DMS79 treated with DMSO at 0.1 percent for 48 hours (cell line): ENCODE measurements around the gene CMPK2.
"Not testable (repeated sequence)": the region's sequence is repeated elsewhere in the genome, so short reads cannot be mapped to it uniquely, and the experiment has no call there.

Source experiments
- DNase-seq: peaks from one replicate; lab custom pipeline; 2025; lab: John Stamatoyannopoulos, UW

The CMPK2 gene

GRCh38 chr2:6880200-6880733 is 14.6 kb upstream of the CMPK2 start:
- DNase-seq = no peak

DNA sequence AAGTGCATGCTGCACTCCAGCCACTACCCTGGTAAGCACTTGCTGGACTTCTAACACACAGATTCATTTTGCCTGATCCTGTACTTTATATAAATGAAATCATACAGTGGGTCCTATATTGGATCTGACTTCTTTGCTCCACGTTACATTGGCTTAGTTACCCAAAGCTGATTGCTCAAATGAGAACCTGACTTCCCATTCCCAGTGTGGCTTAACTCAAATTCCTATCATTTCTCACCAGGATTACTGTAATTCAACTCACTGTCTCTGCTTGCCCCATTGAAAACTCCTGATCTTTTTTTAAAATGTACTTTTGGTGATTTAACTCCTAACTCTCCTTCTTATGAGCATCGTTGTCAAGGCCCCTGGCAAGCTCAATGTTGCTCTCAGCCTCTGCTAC is 13.3 kb upstream of the CMPK2 start:
- DNase-seq = no peak

DNA sequence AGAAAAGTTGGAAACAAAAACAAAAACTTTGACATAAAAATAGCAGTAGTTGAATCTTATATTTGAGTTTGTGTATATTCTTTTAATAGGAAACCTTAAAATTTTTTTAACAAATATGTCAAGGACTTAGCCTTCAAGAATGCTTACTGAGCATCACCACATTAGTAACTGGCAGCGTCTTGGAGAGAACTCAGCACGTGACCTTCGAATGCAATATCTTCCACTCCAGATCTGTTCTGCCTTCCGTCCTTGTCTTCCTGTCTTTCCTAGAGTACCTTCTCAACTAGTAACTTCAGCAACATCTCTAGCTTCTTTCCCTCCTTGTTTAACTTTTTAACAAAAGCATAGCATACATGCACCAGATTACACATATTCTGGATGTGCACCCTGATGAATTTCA is 12.8 kb upstream of the CMPK2 start:
- no peak for DNase-seq

DNA sequence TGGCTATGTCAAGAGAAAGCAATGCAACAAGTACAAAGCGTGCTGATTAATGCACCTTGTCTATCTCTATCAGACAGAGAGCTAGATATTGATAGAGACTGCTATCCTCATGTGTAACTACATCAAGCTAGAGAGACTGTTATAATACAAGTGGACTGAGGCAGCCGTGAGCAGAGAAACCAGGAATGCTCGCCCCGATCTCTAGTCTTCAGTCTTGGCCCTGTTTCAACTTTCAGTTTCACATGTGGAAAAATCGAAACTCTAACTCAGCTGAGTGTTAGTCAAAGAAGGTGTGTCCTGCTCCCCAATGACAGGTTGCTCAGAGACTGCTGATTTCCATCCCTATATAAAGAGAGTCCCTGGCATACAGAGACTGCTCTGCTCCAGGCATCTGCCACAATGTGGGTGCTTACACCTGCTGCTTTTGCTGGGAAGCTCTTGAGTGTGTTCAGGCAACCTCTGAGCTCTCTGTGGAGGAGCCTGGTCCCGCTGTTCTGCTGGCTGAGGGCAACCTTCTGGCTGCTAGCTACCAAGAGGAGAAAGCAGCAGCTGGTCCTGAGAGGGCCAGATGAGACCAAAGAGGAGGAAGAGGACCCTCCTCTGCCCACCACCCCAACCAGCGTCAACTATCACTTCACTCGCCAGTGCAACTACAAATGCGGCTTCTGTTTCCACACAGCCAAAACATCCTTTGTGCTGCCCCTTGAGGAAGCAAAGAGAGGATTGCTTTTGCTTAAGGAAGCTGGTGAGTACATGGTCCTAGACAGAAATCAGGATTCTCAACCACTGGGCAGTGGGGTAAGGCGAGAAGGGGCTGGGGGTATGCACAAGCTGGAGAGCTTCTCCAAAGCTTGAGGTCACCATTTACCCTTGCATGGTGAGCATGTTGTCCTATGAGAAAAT is 11.9 kb upstream of the CMPK2 start, which contains the start of gene RSAD2:
Gene RSAD2 (plus strand): TSS at position 376 of the 903 bp plus-strand sequence. CDS start 24 bp downstream, at position 400.
- DNase-seq = peak; percentile 89

DNA sequence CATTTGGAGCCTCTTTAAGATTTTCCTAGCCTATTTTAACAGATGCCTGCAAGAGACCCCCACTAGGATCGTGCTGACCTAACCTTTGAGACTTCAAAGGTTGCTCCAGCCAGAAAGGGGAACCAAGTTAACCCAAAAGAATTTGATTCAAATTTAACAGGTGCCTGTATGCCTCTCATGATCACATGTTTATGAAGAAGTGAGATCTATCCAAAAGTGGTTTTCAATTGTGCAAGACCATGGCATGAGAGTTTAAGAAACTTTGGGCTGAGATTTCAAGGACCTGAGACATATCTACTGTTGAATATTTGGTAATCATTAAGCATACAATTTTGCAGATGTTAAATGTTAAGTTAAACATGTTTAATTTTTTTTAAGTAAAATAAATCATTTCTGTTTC is 10.6 kb upstream of the CMPK2 start:
- no peak for DNase-seq

DNA sequence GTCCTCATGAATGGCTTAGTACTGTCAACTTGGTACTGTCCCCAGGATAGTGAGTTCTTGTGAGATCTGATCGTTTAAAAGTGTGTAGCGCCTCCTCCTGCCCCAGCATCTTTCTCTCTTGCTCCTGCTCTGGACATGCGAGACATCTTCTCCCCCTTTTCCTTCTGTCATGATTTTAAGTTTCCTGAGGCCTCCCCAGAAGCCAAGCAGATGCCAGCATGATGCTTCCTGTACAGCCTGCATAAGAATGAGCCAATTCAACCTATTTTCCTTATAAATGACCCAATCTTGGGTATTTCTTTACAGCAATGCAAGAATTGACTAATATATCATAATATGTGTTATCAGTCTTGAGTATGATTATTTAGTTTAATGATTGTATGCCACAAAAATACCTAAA is 8.3 kb upstream of the CMPK2 start:
- no peak for DNase-seq

- DNase-seq = no peak
These were observed 6.7 kb upstream of the CMPK2 start for GRCh38 chr2:6872394-6872793.

DNA sequence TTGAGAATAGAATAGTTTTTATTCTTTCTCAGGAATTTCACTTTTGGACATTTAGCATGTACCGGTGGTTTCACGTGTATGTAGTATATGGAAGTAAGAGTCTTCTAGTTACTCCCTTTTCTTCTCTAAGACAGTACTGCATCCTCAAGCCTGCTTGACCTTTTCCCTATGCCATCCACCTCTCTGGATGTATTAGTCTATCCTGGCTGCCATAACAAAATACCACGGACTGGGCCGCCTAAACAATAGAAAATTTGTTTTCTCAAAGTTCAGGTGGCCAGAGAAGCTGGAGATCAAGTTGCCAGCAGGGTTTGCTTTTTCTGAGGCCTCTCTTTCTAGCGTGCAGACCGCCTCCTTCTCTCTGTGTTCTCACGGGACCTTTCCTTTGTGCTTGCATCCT is 1.3 kb upstream of the CMPK2 start:
- no peak for DNase-seq

GRCh38 chr2:6866275-6866671 is 566 bp upstream of the CMPK2 start:
- DNase-seq = peak; percentile 48

DNA sequence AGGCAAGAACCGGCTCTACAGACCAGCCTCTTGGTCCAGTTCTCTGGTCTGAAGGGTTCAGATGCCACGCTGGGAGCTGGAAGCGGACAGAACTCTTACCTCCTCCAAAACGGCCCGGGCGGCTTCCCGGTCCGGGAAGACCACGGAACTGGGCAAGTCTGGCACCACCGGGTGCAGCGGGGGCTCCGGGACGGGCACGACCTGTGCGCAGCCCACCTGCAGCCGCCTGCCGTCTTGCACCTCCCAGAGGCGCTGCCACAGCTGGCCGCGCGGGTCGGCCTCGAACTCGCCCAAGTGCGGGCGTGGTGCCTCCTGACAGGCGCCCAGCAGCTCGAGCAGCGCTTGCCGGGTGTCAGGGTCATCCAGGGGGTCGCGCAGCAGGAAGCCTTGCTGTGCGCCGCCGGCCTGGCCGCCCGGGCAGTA is 773 bp downstream of the CMPK2 start:
- peak; percentile 20 for DNase-seq

DNA sequence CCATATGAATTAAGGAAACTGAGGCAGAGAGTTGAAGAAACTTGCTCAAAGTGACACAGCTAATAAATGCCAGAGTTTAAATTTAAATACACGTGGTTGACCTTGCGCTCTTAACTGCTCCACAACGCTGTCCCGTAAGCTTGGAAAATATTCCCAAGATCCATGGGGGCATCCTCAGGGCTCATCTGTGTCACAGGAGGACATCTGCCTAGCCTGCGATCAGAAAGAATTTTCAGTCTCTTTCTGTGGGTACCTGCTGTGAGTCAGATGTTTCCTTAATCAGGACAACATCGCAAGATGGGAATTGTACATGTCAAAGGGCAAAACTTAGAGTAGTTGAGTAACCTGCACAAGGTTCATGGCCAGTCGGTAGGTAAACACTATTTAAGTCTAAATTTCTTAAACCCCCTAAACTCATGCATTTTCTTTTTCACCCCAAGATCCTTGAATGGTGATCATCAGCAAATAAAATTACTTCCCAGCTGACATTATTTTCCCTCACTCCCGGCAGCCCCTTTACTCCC is 1.4 kb downstream of the CMPK2 start:
- DNase-seq = no peak

- peak; percentile 39 for DNase-seq
These were observed 1.9 kb downstream of the CMPK2 start for GRCh38 chr2:6863792-6864191.

DNA sequence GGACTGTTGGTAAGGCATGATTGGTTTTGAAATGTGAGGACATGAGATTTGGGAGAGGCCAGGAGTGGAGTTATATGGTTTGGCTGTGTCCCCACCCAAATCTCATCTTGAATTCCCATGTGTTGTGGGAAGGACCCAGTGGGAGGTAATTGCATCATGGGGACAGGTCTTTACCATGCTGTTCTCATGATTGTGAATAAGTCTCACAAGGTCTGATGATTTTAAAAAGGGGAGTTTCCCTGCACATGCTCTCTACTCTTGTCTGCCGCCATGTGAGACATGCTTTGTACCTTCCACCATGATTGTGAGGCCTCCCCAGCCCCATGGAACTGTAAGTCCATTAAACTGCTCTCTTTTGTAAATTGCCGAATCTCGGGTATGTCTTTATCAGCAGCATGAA is 5.4 kb downstream of the CMPK2 start:
- no peak for DNase-seq

DNA sequence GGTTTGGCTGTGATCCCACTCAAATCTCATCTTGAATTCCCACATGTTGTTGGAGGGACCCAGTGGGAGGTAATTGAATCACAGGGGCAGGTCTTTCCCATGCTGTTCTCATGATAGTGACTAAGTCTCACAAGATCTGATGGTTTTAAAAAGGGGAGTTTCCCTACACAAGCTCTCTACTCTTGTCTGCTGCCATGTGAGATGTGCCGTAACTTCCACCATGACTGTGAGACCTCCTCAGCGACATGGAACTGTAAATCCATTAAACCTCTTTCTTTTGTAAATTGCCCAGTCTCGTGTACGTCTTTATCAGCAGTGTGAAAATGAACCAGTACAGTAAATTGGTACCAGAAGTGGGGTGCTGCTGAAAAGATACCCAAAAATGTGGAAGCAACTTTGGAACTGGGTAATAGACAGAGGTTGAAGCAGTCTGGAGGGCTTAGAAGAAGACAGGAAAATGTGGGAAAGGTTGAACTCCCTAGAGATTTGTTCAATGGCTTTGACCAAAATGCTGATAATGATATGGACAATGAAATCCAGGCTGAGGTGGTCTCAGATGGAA is 7.2 kb downstream of the CMPK2 start:
- not testable (repeated sequence) for DNase-seq

GRCh38 chr2:6856548-6856920 is 9.2 kb downstream of the CMPK2 start:
- DNase-seq = no peak

DNA sequence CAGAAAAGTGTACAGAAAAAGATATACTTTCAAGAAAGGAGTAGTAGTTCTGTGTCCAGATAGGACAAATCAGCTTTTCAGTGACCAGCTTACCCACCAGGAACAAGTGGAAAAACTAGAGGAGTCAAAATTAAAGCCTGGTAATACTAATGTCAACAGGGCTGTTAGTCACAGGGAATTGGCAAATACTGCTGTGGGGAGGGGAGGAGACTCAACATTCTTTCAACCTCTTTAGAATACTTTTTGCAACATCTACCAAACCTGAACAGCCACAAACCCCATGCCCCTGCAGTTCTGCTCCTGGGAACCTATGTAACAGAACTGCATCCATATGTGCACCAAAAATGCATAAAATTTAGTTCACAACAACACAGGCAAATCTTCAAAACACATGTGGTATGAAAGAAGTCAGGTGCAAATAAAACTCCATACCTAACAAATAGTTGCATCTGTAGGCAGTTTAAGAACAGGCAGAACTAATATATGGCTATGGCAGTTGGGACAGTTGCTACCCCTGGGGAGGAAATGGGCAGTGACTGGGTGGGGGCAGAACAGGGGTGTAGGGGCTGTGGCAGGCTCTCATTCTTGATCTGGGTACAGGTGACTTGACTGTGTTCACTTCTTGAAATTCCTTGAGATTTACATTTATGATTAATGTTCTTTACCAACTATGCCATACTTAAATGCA is 9.7 kb downstream of the CMPK2 start:
- DNase-seq = no peak

- DNase-seq = no peak
These were observed 11.3 kb downstream of the CMPK2 start for GRCh38 chr2:6854416-6854815.

DNA sequence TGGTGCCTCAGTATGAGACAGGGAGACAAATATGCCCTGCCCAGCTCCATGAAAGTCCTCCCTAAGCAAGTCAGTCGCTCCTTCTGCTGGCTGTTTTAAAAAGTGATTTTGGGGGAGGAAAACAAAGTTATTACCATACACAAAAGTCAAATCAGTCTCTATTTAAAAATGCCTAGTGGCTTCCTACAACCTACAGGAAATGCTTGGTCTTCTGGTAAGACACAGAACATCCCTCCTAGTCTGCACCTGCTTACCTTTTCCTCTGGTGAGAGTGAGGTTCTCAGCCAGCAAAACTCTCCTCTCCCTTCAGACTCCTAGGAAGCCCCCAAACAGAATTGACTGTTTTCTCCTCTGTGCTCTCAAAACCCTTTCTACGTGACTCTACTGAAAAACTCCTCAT is 13.5 kb downstream of the CMPK2 start:
- DNase-seq = no peak

- DNase-seq = no peak
These were observed 18.6 kb downstream of the CMPK2 start for GRCh38 chr2:6846967-6847681.

DNA sequence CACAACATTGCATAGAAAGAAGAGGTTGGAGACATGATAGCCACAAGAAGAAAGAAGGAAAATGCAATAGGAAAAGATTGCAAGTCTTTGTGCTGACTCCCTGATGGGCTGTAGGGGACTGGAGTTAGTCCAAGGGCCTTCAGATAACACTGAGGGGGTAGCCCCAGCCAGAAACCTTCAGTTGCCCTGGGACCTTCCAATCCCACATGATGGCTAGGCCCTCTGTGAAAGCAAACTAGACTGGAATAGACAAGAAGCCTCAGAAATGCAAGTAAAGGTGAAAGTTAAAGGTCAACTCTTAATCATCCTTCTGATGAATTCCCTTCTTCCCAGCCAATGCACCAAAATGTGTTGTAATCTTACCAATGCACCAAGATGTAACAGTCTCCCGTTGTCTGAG is 19.2 kb downstream of the CMPK2 start:
- no peak for DNase-seq

DNA sequence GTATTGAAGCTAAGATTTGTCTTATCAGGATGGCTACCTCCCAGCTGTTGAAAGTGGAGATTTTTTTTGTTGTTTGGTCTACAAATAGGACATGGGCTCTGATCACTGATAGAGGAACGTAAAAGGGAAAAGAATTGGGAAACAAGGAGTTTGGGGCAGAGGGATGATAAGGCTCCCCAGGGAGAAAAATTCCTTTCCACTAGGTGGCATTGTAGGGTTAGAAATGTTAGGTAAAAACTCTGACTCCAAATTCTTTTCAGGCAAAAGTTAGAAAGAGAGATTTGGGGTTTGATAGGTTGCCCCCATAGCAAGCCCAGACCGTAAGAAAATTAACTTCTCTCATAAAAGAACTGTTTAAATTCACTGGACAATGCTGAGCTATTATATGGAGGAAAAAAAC is 19.8 kb downstream of the CMPK2 start:
- no peak for DNase-seq

DNA sequence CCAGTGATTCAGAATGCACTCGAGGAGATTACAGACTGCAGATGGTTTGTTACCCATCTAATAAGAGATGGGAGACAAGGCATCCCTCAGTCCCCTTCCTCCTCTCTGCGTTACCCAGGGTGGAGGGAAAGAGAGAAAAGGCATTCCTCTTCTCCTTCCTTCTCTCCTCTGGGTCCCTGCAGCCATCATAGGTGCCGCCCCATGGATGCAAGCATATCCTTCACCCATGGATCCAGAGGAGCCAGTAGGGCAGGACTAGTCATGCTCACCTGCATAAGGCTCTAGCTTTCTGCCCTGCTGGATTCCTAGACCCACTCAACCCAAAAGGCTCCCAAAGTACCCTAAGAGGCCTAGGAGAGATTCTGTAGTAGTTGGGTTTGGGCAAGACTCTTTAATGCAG is 20.4 kb downstream of the CMPK2 start:
- DNase-seq = no peak
